ENCODE results near the gene CCL28.

CCL28 gene

DNA sequence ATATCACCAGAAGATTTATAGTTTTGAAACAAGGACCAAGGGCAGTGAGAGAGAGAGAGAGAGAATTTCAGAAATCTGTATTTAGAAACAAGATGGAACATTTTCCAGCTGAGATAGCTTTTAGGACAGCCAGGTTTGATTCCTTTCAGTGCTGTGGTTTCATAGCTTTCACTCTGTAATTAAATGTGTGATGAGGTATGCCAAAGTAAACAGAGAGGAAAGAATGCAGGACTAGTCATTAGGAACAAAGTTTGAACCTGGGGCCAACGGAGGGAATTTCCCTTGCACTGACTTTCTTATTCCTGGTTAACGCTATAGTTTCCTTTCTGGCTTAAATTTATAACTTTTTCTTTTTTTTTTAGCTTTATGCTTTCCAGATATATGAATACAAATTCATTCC, 10.0 kb upstream of the CCL28 start:
- Histone ChIP-seq H3K9me3 (ENCODE audit: severe bottlenecking) (no peaks in the 10 kb centered on the region), H3K4me3 (ENCODE audit: low read depth, low read length) (no peak overlapping the region), H3K27me3 (ENCODE audit: insufficient read depth, low read depth, severe bottlenecking) (peaks cover 6% of the 10 kb centered on the region), H3K27ac (no peak overlapping the region), H3K36me3 (no peaks in the 10 kb centered on the region)
- TF ChIP-seq, protein P1, sequence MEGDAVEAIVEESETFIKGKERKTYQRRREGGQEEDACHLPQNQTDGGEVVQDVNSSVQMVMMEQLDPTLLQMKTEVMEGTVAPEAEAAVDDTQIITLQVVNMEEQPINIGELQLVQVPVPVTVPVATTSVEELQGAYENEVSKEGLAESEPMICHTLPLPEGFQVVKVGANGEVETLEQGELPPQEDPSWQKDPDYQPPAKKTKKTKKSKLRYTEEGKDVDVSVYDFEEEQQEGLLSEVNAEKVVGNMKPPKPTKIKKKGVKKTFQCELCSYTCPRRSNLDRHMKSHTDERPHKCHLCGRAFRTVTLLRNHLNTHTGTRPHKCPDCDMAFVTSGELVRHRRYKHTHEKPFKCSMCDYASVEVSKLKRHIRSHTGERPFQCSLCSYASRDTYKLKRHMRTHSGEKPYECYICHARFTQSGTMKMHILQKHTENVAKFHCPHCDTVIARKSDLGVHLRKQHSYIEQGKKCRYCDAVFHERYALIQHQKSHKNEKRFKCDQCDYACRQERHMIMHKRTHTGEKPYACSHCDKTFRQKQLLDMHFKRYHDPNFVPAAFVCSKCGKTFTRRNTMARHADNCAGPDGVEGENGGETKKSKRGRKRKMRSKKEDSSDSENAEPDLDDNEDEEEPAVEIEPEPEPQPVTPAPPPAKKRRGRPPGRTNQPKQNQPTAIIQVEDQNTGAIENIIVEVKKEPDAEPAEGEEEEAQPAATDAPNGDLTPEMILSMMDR (IDR thresholded peaks at IDR 0.05; ENCODE audit: low read depth, low read length) = no peak
- DNase-seq = no peak

DNA sequence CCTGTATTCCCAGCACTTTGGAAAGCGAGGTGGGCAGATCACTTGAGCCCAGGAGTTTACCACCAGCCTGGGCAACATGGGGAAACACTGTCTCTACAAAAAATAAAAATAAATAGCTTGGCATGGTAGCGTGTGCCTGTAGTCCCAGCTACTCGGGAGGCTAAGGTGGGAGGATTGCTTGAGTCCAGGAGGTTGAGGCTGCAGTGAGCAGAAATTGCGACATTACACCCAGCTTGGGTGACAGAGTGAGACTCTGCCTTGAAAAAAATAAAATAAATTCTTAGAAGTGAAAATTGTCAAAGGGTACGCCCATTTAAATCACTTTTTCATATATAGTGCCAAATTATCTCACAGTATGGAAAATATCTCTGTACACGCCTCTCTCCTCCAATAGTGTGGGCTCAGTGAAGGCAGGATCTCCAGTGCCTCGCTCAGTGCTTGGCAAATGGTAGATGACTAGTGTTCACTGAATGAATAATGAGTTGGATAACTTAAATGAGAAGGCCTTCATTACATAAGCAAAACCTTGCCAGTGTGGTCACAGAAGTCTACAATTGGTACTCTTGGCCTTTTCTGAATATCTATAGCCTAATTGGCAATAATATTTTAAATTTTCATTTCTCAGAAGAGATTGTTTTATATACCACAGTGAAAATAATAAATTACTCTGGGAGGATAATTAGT, 9.4 kb upstream of the CCL28 start:
- TF ChIP-seq, protein P1 (IDR thresholded peaks at IDR 0.05; ENCODE audit: low read depth, low read length) = no peak

DNA sequence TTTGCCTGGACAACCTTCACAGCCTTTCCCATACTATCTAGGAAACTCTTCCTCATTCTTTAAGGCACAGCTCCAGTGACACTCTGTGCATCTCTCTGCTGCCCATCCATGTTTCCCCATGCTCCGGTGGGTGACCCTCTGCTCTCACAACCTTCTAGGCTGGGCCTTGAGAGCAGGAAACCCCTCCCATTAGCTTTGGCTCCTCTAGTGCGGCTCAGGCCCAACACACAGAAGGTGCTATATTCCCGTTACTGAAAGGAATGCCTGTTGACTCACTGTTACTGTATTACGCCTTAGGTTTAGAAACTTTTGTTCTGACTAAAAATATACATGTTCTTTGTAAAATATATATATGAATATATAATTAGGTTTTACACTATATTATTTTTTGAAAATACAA, 8.1 kb upstream of the CCL28 start:
- DNase-seq = no peak
- peaks cover 6% of the 10 kb centered on the region for H3K27me3 ChIP-seq (ENCODE audit: insufficient read depth, low read depth, severe bottlenecking)
- no peak overlapping the region for H3K4me3 ChIP-seq (ENCODE audit: low read depth, low read length)
- no peak overlapping the region for H3K27ac ChIP-seq
- TF ChIP-seq, protein P1 (IDR thresholded peaks at IDR 0.05; ENCODE audit: low read depth, low read length) = no peak
- H3K36me3 ChIP-seq = no peaks in the 10 kb centered on the region
- no peaks in the 10 kb centered on the region for H3K9me3 ChIP-seq (ENCODE audit: severe bottlenecking)

More for the DNA sequence above, 9.4 kb upstream of the CCL28 start:
- Histone ChIP-seq H3K36me3 (no peaks in the 10 kb centered on the region), H3K27me3 (ENCODE audit: insufficient read depth, low read depth, severe bottlenecking) (peaks cover 6% of the 10 kb centered on the region), H3K4me3 (ENCODE audit: low read depth, low read length) (no peak overlapping the region), H3K27ac (no peak overlapping the region), H3K9me3 (ENCODE audit: severe bottlenecking) (no peaks in the 10 kb centered on the region)
- DNase-seq = no peak

DNA sequence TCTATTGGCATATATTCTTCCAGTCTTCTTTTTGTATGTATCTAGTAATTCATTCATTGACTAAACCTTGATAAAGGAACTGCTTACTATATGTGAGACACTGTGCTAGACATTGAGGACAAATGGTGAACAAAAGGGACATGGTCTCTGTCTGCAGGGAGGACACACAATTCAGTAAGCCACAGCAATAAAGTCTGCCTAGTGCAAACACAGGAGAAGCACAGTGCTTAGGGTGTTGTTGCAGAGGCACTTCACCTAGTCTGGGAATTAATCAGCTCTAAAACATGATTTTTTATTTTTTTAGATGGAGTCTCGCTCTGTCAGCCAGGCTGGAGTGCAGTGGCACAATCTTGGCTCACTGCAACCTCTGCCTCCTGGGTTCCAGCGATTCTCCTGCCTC, 6.4 kb upstream of the CCL28 start:
- Histone ChIP-seq H3K27me3 (ENCODE audit: insufficient read depth, low read depth, severe bottlenecking) (peaks cover 6% of the 10 kb centered on the region), H3K4me3 (ENCODE audit: low read depth, low read length) (no peak overlapping the region), H3K36me3 (no peaks in the 10 kb centered on the region), H3K27ac (no peak overlapping the region), H3K9me3 (ENCODE audit: severe bottlenecking) (no peaks in the 10 kb centered on the region)
- DNase-seq = no peak
- TF ChIP-seq, protein P1 (IDR thresholded peaks at IDR 0.05; ENCODE audit: low read depth, low read length) = no peak

DNA sequence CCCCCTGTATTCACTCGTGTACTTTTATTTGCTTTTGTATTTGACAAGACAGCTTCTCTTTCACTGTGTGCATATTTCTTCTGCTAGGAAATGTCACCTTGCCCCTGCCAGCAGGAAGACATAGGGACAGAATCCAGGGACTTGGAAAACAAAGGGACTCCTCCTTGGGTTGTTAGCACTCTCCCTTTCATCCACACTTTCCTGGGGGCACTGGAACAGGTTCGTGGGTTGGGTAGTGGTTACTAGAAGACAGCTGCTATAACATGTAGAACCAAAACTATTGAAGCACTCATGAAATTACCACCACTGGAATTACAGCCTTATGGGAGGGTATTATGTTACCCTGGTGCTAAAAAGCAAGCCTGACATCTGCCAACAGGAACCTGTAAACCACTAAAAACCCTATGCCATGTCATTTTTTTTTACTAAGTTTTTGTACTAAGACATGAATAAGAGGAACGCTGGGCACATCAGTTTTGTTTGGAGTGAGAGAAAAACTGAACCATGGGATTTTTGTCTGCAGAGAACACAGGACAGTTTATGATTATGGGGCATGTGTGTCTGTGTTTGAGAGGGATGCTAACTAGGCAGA, 4.7 kb upstream of the CCL28 start:
- no peaks in the 10 kb centered on the region for H3K36me3 ChIP-seq
- TF ChIP-seq, protein P1 (IDR thresholded peaks at IDR 0.05; ENCODE audit: low read depth, low read length) = no peak
- H3K27ac ChIP-seq = no peak overlapping the region
- no peak overlapping the region for H3K4me3 ChIP-seq (ENCODE audit: low read depth, low read length)
- H3K9me3 ChIP-seq (ENCODE audit: severe bottlenecking) = no peaks in the 10 kb centered on the region
- no peak for DNase-seq
- H3K27me3 ChIP-seq (ENCODE audit: insufficient read depth, low read depth, severe bottlenecking) = peaks cover 6% of the 10 kb centered on the region
